DND-41 (cell line): ENCODE results near the gene AK5.

ENCODE experiments used
- EZH2 ChIP-seq: IDR thresholded peaks from 3 replicates; pipeline ENCODE4 v1.6.1; 2012; ENCODE audit warnings: borderline replicate concordance, low read depth, mild to moderate bottlenecking, moderate library complexity, low read length, inconsistent platforms; ENCODE audit not compliant: severe bottlenecking
- TF ChIP-seq, protein P1 (sequence below): IDR thresholded peaks from 2 replicates; pipeline ENCODE4 v1.5.1; 2012; ENCODE audit warnings: borderline replicate concordance, low read length, moderate library complexity, mild to moderate bottlenecking; ENCODE audit not compliant: poor library complexity, severe bottlenecking; ENCODE audit errors: extremely low read depth

DNA sequence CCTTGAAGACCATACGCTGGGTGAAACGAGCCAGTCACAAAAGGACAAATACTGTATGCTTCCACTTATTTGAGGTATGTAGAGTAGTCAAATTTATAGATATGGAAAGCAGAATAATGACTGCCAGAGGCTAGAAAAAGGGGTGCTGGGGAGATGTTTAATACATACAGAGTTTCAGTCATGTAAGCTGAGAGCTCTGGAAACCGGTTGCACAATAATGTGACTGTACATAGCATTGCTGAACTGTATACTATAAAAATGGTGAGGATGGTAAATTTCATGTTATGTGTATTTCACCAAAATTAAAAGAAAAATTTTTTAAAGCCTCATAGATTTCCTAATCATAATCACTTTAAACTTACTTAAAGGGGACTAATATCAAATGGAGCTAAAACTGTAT is 289.8 kb downstream of the AK5 start:
- TF ChIP-seq, protein P1, sequence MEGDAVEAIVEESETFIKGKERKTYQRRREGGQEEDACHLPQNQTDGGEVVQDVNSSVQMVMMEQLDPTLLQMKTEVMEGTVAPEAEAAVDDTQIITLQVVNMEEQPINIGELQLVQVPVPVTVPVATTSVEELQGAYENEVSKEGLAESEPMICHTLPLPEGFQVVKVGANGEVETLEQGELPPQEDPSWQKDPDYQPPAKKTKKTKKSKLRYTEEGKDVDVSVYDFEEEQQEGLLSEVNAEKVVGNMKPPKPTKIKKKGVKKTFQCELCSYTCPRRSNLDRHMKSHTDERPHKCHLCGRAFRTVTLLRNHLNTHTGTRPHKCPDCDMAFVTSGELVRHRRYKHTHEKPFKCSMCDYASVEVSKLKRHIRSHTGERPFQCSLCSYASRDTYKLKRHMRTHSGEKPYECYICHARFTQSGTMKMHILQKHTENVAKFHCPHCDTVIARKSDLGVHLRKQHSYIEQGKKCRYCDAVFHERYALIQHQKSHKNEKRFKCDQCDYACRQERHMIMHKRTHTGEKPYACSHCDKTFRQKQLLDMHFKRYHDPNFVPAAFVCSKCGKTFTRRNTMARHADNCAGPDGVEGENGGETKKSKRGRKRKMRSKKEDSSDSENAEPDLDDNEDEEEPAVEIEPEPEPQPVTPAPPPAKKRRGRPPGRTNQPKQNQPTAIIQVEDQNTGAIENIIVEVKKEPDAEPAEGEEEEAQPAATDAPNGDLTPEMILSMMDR, result no peak
- TF ChIP-seq EZH2, result no peak
